HG02678 (cell line): ENCODE measurements around the gene HLA-DPB1.

Source experiments
- ATAC-seq: cut with Tn5 transposase; IDR thresholded peaks from one replicate; pipeline ENCODE4 v1.9.1; 2021; ENCODE audit warnings: mild to moderate bottlenecking, moderate library complexity; ENCODE audit not compliant: unreplicated experiment

Gene HLA-DPB1

DNA sequence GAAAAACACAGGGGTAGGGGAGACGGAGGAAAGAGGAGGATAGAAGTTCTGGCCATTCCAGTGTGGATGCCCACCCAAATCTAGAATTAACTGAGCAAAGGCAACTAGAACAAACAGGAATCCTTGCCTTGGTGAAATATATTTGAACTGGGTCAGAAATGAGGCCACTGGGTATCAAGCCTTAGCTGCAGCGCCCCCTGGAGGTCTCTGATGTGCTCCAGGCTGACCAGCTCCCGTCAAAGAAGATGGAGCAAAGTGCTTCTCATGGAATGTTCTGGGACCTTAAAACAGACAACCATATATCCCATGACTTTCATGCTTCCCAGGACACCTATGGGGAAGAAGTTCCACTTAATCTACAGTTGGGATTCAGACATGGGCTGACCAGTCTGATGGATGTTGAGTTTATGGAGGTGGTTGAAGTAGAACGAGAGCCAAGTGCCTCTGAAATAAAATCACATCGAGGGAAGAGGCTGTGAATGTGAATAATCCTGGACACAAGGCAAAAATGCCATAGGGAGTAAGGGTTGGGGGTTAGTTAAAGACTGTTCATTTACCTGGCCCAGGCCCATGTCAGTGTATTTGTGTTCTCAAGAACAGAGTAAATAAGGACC, 50.4 kb downstream of the HLA-DPB1 start:
- ATAC-seq = no peak

DNA sequence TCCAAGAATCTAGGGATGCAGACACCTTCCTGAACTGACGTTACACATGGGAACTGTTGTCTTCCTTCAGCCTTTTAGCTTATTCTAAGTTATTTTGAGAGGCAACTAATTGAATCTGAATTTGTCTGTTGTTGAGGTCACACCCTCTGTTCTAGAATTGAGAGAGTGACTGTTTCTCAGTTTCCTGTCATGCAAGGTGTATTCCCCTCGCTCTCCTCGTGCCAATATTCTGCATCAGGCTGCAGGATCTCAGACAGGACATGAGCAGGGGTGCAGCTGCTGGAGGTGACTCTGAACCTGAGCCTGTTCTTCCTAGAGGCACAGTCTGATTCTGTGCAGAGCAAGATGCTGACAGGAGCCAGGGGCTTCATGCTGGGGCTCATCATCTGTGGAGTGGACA, 52.5 kb downstream of the HLA-DPB1 start:
- ATAC-seq = no peak

DNA sequence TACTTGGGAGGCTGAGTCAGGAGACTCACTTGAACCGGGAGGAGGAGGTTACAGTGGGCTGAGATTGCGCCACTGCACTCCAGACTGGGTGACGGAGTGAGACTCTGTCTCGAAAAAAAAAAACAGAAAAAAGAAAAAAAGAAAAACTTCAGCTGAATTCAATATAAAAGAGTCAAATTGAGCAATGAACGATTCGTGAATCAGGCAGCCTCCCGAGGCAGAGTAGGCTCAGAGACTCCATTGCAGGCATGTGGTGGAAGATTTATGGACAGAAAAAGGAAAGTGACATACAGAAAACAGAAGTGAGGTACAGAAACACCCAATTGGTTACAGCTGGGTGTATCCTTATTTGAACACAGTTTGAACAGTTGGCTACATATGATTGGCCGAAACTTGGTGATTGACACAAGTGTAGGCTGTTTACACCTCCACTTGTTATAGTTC, 56.3 kb downstream of the HLA-DPB1 start:
- no peak for ATAC-seq

DNA sequence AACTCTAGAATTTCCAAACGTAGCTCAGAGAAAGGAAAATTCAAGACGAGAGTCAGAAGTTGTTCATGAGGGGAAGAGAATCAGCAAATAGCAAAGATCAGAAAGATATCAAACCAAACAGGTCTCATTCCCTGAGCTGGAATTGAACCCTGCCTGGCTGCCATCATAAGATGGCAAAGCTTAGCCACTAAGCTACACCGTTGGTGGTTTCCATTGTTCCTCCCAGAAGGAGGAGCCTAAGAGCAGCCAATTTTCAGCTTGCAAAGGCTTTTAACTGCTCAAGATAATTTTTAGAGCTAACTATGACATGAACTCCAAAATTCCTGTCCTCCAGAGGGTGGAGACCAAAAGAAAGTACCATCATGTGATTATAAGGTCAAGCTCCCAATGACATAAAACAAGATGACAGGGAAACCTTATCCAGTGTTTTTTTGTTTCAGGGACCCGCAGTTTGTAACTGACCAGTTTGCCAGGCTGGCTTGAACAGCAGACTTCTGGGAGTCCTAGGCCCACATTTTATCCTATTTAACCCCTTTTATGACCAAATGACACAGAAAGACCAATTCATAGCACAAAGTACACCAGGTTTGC, 60.6 kb downstream of the HLA-DPB1 start:
- ATAC-seq = no peak
